Neural progenitor cell (in vitro differentiated cells): ENCODE measurements around the gene TRIM2. TPM values are rescaled to one million over a fixed set of nuclear protein-coding genes. Genes with fewer than 3 reads are reported as not detected.

Source experiments
- DNase-seq: peaks from one replicate; pipeline ENCODE4 v3.0.0-alpha.2; 2016; ENCODE audit warnings: low spot score
- H2AFZ ChIP-seq: fragments of 200-600 bp; sonication (generic); replicated peaks from 2 replicates; pipeline ENCODE4 v1.6.1; 2016; ENCODE audit warnings: antibody characterized with exemption
- H3F3A ChIP-seq: fragments of 200-600 bp; sonication (generic); 2 replicates; pipeline ENCODE4 v1.6.1; 2016; ENCODE audit warnings: antibody characterized with exemption, low read depth
- H3K27ac ChIP-seq: fragments of 200-600 bp; sonication (generic); 2 replicates; pipeline ENCODE4 v1.5.1; 2016; ENCODE audit warnings: mild to moderate bottlenecking
- H3K27me3 ChIP-seq: fragments of 200-600 bp; sonication (generic); 2 replicates; pipeline ENCODE4 v1.6.1; 2016; ENCODE audit warnings: mild to moderate bottlenecking, moderate library complexity
- H3K36me3 ChIP-seq: fragments of 200-600 bp; sonication (generic); 2 replicates; pipeline ENCODE4 v1.5.1; 2016
- H3K4me1 ChIP-seq: fragments of 200-600 bp; sonication (generic); 2 replicates; pipeline ENCODE4 v1.6.1; 2016; ENCODE audit warnings: mixed run types
- H3K4me2 ChIP-seq: fragments of 200-600 bp; sonication (generic); 2 replicates; pipeline ENCODE4 v1.6.1; 2016
- H3K4me3 ChIP-seq: fragments of 200-600 bp; sonication (generic); 2 replicates; pipeline ENCODE4 v1.5.1; 2016
- H3K79me2 ChIP-seq: fragments of 200-600 bp; sonication (generic); 2 replicates; pipeline ENCODE4 v1.6.1; 2016; ENCODE audit warnings: low read depth
- H3K9ac ChIP-seq: fragments of 200-600 bp; sonication (generic); 2 replicates; pipeline ENCODE4 v1.6.1; 2016
- H3K9me3 ChIP-seq: fragments of 200-600 bp; sonication (generic); 2 replicates; pipeline ENCODE4 v1.5.1; 2016; ENCODE audit warnings: low read depth
- H4K20me1 ChIP-seq: fragments of 200-600 bp; sonication (generic); 2 replicates; pipeline ENCODE4 v1.6.1; 2016; ENCODE audit warnings: low read depth
- H3K27ac Mint-ChIP-seq: 3 replicates; pipeline ENCODE4 v1.8.0; 2021; ENCODE audit warnings: mixed read lengths
- H3K27me3 Mint-ChIP-seq: 2 replicates; pipeline ENCODE4 v1.8.0; 2022; ENCODE audit warnings: low read depth, mild to moderate bottlenecking, inconsistent platforms, moderate library complexity, mixed read lengths; ENCODE audit not compliant: insufficient read depth
- H3K36me3 Mint-ChIP-seq: 3 replicates; pipeline ENCODE4 v1.8.0; 2021; ENCODE audit warnings: mixed read lengths
- H3K4me1 Mint-ChIP-seq: 3 replicates; pipeline ENCODE4 v1.8.0; 2021; ENCODE audit warnings: mixed read lengths
- H3K4me3 Mint-ChIP-seq: 3 replicates; pipeline ENCODE4 v1.8.0; 2021; ENCODE audit warnings: mild to moderate bottlenecking, moderate library complexity, mixed read lengths
- H3K9me3 Mint-ChIP-seq: 3 replicates; pipeline ENCODE4 v1.8.0; 2020; ENCODE audit warnings: mixed read lengths
- CTCF ChIP-seq: fragments of 200-600 bp; sonication (generic); IDR thresholded peaks from 2 replicates; pipeline ENCODE4 v1.5.1; 2017; ENCODE audit warnings: antibody characterized with exemption, mild to moderate bottlenecking
- EZH2 ChIP-seq: fragments of 200-600 bp; sonication (generic); IDR thresholded peaks from 2 replicates; pipeline ENCODE4 v1.6.1; 2017; ENCODE audit warnings: antibody characterized with exemption, mild to moderate bottlenecking, moderate library complexity
- EZH2phosphoT487 ChIP-seq: fragments of 200-600 bp; sonication (generic); IDR thresholded peaks from 2 replicates; pipeline ENCODE4 v1.6.1; 2017; ENCODE audit warnings: antibody characterized with exemption
- total RNA-seq: library from RNA; depleted of rRNA; stranded (reverse); fragments of >200 nt; gene quantifications from 2 replicates; pipeline ENCODE4 v1.2.3, GENCODE V29; 2015; ENCODE audit warnings: low replicate concordance

Gene TRIM2
- total RNA-seq, 1 donor from 2014 or later: 87.6 TPM

- Histone ChIP-seq H3K36me3 (no peaks in the 10 kb centered on the region), H4K20me1 (peaks cover 2% of the 10 kb centered on the region), H3F3A (peaks cover 15% of the 10 kb centered on the region), H3K27me3 (peaks cover 3% of the 10 kb centered on the region), H3K27ac (no peak overlapping the region), H3K4me1 (peaks cover 20% of the 10 kb centered on the region), H3K9me3 (no peaks in the 10 kb centered on the region), H3K9ac (no peak overlapping the region), H3K79me2 (no peaks in the 10 kb centered on the region), H2AFZ (no peak overlapping the region), H3K4me2 (no peak overlapping the region), H3K4me3 (no peak overlapping the region)
- TF ChIP-seq CTCF (no peak), EZH2 (no peak), EZH2phosphoT487 (no peak)
- peaks cover 76% of the 10 kb centered on the region for H3K4me1 Mint-ChIP-seq
- peaks cover 21% of the 10 kb centered on the region for H3K36me3 Mint-ChIP-seq
- peak overlapping the region; percentile 67 for H3K4me3 Mint-ChIP-seq
- peak overlapping the region; percentile 93 for H3K27ac Mint-ChIP-seq
- peaks cover 7% of the 10 kb centered on the region for H3K9me3 Mint-ChIP-seq
- no peak for DNase-seq
- H3K27me3 Mint-ChIP-seq: no peaks in the 10 kb centered on the region
Measured at GRCh38 chr4:153211986-153212728, 7.9 kb downstream of the TRIM2 start.

DNA sequence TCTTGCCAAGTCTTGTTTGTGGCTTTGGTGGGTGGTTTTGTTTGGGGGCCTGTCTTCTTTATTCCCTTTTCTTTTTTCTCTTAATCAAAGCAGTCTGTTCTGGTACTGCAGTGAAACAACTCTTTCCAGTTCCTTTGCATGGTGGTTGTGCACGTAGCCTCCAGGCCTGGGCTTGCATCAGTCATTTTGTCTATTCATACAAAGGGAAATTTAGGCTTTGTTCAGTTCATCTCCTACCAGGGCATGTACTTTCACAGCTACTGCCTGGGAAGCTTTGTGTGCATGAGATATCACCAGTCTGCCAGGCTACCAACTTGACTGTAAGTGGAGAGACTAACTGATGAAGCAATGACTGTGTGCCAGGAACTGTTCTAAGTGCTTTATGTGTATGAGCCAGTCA, 8.5 kb downstream of the TRIM2 start:
- Histone ChIP-seq H3K79me2 (no peaks in the 10 kb centered on the region), H2AFZ (no peak overlapping the region), H3K27ac (no peak overlapping the region), H3K9me3 (no peaks in the 10 kb centered on the region), H3K9ac (no peak overlapping the region), H3K27me3 (no peaks in the 10 kb centered on the region), H3K4me2 (no peak overlapping the region), H3F3A (peaks cover 9% of the 10 kb centered on the region), H3K36me3 (no peaks in the 10 kb centered on the region), H3K4me3 (no peak overlapping the region), H3K4me1 (peaks cover 16% of the 10 kb centered on the region), H4K20me1 (no peaks in the 10 kb centered on the region)
- peak overlapping the region; percentile 67 for H3K4me3 Mint-ChIP-seq
- peaks cover 7% of the 10 kb centered on the region for H3K9me3 Mint-ChIP-seq
- TF ChIP-seq CTCF (no peak), EZH2 (no peak), EZH2phosphoT487 (no peak)
- H3K27me3 Mint-ChIP-seq: no peaks in the 10 kb centered on the region
- H3K27ac Mint-ChIP-seq: peak overlapping the region; percentile 93
- peaks cover 26% of the 10 kb centered on the region for H3K36me3 Mint-ChIP-seq
- H3K4me1 Mint-ChIP-seq: peaks cover 72% of the 10 kb centered on the region
- no peak for DNase-seq

- Mint-ChIP-seq H3K9me3 (peaks cover 7% of the 10 kb centered on the region), H3K27ac (no peak overlapping the region), H3K4me3 (no peak overlapping the region), H3K4me1 (peaks cover 54% of the 10 kb centered on the region), H3K36me3 (peaks cover 16% of the 10 kb centered on the region), H3K27me3 (no peaks in the 10 kb centered on the region)
- DNase-seq: no peak
- Histone ChIP-seq H3K9ac (no peak overlapping the region), H3K27me3 (peaks cover 24% of the 10 kb centered on the region), H4K20me1 (no peaks in the 10 kb centered on the region), H3K4me2 (peak overlapping the region; percentile 38), H3K9me3 (no peaks in the 10 kb centered on the region), H3K36me3 (no peaks in the 10 kb centered on the region), H3F3A (peaks cover 9% of the 10 kb centered on the region), H3K79me2 (no peaks in the 10 kb centered on the region), H2AFZ (no peak overlapping the region), H3K27ac (no peak overlapping the region), H3K4me3 (no peak overlapping the region), H3K4me1 (peaks cover 16% of the 10 kb centered on the region)
- no peak for TF ChIP-seq EZH2phosphoT487
- TF ChIP-seq EZH2: no peak
- no peak for TF ChIP-seq CTCF
Measured at GRCh38 chr4:153215921-153216320, 11.7 kb downstream of the TRIM2 start.
